Ramos (cell line): ENCODE results near the gene NELFA.

ENCODE experiments used
- in situ Hi-C: fragments of 300-500 bp; cut with MboI; formaldehyde crosslinking; loops from one replicate; pipeline ENCODE4 v1.14.3; 2022; ENCODE audit warnings: low sequenced_read_pairs; ENCODE audit not compliant: unreplicated experiment

Gene NELFA

DNA sequence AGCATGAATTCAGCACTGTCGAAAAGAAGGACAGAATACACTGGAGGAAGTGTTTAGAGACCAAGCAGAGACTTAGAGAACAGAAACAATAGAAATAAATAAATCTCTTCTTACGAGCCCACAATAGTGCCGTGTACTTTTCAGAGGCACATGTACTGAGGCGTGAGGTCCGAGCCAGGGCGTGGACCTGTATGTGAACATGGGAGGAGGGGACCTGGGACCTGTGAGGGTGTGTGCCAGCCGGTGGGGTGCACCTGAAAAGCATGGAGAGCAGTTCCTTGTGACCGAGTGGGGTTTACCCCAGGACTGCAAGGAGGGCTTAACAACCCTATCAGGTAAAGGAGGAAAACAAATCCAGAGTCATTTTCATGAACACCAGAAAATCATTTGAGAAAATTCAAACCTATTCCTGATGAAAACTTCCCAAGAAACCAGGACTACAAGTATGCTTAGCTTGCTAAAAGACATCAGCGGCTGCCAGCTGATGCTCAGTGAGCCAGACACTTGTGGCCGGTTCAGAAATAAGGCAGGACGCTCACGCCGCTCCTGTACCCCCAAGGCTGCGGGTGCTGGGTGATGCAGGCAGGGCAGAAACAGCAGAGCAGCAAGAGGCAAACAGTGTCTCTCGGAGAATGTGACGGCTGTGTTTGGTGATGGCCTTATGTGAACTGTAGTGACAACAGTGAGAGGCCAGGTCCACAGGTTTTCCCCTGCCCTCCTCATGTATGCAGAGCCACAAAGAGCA is 37.1 kb downstream of the NELFA start:
- in situ Hi-C loops: no loop called here

GRCh38 chr4:1970926-1971325 is 37.8 kb downstream of the NELFA start:
- in situ Hi-C loops: no loop called here

DNA sequence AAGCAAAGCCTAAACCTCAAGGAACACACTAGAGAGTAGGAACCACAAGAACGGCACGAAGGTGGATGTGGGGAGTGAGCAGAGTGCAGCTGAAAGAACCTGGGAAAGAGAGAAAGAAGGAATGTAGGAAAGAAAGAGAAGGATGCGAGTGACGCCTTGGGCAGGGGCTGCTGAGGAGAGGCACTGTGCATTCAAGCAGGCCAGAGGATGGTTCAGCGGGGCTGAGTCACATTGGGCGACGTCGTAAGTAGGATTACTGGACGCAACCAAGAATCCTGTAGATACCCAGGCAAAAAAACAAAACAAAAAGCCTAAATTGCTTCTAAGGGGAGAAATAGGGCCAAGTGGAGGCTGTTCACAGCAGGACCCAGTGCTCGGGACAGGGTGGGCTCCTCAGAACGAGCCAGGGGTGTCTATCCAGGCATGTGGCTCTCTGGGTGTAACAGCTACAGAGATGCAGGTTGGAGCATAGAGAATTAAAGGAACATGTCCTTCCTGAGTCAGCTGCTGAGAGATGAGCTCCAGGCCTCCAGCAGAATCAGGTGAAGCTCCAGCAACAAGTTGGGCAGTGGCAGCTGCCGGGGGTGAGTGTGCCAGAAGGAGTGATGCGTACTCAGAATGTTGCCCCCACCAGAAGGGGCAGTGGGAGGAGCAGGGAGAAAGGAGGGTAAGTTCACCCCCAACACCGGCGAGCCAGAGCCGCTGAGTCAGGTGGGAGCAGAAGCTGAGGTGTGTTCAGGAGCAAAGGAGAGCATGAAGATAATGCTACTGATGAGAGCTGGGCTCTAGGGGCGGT is 38.6 kb downstream of the NELFA start:
- in situ Hi-C loops: no loop called here

DNA sequence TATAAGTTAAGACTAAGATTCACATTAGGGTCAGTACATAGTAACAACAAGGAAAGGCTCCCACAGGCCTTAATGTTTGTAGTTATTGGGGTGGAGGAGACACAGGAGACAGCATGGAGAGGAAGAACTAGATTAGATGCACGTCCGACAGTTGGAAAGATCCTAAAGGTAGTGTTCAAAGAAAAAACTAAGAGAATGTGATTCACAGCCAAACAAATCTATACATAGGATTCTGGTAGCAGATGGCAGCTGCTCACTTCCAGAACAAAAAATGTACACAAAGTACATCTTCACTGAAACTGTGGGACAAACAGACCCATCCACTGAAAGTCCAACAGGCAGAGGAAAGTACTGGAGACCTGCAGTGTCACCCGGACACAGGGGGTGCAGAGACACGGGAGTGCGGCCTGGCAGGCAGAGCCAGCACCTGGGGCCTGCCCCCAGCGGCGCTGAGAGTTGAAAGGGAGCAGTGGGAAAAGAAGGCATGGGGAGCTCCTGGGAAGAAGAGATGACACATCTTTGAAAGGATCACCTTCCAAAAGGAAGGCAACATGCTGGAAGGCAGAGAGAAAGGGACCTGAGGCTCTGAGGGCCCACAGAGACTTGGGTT is 40.0 kb downstream of the NELFA start:
- in situ Hi-C loops: no loop called here

GRCh38 chr4:1967512-1968149 is 41.1 kb downstream of the NELFA start:
- in situ Hi-C loops: no loop called here

DNA sequence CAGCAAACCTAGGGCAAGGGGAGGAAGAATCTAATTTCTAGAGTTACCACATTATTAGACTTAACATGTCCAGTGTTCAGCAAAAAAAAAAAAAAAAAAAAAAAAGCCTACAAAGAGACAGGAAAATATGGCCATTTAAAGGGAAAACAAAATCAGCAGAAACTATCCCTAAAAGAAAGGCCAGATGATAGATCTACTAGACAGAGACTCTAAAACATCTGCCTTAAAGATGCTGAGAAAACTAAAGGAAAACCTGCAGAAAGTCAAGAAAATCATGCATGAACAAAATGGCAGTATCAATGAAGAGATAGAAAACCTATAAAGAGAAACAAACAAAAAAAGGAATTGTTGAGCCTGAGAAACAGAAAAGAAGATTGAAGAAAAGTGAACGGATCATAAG is 43.8 kb downstream of the NELFA start:
- in situ Hi-C loops: no loop called here

GRCh38 chr4:1964443-1964842 is 44.3 kb downstream of the NELFA start:
- in situ Hi-C loops: no loop called here

GRCh38 chr4:1962980-1963379 is 45.8 kb downstream of the NELFA start:
- in situ Hi-C loops: no loop called here

DNA sequence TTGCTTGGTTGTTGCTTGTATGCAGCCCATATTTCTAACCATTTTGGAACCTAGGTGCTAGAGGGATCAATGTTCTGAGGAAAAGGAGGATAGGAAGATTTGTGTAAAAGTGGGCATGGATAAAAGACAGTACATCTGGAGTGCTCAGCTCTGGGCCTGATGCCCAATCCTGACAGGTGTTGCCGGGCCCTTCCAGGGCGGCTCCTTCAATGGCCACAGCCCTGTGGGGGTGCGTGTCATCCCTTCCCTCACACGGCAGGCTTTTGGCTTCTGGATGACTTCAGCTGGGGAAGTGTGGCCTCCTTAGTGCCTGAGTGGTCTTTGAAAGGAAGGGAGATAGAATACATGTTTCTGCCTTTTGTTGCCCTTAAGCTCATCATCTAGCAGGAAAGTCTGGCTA is 47.2 kb downstream of the NELFA start:
- in situ Hi-C loops: no loop called here

GRCh38 chr4:1961038-1961437 is 47.7 kb downstream of the NELFA start:
- in situ Hi-C loops: no loop called here

DNA sequence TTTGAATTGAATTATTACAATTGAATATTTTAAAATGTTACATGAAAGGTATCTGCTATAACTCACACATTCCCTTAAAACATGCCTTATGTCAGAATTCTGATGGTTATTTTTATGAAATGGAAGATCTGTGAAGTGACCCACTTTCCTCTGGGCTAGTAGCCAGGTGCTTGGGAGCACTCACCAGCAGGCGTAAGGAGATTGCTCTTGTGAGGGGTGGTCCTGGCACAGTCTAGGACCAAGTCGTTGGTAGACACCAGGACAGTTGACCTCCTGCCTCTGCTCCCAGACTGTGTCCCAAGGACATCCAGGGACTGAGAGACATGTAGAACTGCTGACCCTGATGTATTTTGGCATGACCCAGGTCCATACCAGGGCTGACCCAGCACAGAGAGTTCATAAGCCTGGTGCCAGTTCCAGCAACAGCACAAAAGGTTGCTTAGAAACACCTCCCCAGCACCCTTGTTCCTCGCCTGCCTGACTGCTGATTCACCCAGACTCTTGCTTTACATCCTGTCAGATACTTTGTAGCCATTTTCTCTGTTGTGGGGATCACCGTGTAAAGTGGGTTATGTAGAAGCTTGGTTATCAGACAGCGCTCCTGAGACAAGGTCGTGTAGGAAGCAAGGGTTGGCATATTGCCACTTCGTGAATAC is 48.5 kb downstream of the NELFA start:
- in situ Hi-C loops: no loop called here

- in situ Hi-C loops: no loop called here
These were observed 49.7 kb downstream of the NELFA start for GRCh38 chr4:1959104-1959384.

DNA sequence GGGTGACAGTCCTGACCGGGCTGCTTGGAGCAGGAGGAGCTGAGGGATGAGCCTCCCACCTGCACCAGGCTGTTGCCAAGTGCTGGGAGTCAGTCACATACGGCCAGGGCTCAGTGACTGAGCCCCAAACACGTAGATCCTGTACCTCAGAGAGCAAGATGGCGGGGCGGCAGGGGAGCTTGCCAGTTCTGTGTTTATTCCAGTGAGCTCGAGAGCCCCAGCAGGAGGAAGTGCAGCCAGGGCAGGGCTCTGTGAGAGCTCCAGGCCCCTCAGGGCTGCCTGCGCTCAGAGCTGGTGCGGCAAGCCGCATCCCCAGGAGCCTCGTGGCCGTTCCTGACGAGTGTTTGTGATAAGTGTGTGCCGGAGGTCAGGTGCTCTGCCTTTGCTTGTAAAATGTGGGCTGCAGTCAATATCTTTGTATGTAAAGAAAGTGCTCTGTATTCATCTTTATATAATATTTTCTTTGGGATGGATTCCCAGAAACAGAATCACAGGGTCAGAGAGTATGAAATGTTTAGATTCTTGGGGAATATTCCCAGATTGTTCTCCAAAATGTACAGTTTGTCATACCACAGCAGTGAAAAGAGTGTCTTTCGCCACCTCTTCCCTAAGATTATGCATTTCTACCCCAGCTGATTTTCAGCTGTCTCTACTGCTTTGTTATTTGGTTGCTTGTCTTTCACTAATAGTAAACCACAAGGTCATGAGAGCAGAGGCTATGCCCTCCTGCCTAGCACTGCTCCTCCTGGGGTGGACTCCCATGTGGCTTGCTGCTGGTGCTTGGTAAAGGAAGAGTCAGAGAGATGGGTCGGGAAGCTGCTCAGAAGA is 50.3 kb downstream of the NELFA start:
- in situ Hi-C loops: no loop called here

GRCh38 chr4:1956631-1957030 is 52.1 kb downstream of the NELFA start:
- in situ Hi-C loops: no loop called here

- in situ Hi-C loops: no loop called here
These were observed 55.4 kb downstream of the NELFA start for GRCh38 chr4:1953335-1953734.

- in situ Hi-C loops: no loop called here
These were observed 56.1 kb downstream of the NELFA start for GRCh38 chr4:1952719-1953118.

DNA sequence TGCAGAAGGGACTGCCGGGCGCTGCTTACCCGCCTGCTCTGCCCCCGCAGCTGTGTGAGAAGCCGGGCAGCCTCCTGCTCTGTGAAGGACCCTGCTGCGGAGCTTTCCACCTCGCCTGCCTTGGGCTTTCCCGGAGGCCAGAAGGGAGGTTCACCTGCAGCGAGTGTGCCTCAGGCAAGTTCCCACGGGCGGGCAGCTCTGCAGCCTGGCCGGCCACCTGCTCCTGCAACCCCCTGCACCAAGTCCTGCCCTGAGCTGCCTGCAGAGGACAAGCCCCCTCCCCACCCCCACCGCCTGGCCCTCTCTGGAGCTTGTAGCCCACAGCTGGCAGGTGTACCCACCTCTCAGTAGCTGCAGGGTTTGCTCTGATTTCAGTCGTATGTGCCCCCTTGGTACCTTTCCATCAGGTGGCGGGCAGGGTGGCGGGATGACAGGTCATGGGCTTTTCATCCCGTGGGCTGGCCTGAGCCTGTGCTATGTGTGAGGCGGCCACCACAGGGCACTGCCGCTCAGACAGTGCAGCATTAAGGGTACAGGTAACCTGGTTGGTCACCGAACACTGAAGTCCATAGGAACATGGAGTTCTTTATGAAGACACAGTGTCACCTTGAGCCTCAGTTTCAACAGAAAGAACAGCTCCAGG is 56.6 kb downstream of the NELFA start:
- in situ Hi-C loops: no loop called here

DNA sequence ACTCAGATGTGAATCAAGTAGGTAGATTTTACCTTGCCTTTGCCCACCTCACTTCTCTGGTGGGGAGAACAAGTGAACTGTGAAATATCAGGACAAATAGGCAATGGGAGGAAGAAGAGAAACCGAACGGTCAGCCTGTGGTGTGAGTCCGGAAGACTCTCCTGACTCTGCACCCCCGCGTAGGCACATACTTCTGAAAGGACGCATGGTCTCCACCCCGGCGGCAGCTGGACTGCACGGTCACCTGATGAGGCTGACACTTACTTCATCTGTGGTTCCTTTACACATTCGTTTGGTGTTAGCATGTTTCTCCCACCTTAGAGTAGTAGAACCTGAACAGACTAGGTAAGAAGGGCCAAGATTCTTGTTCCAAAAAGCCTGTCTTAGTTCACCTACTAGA is 58.4 kb downstream of the NELFA start:
- in situ Hi-C loops: no loop called here

GRCh38 chr4:1948892-1949436 is 59.8 kb downstream of the NELFA start:
- in situ Hi-C loops: no loop called here
